ENCODE data around the gene SCFD2. TPM values are rescaled to one million over a fixed set of nuclear protein-coding genes. Genes with fewer than 3 reads are reported as not detected.
A peak's percentile ranks its signal among the peaks of the same experiment; 100 is the strongest.
"Not testable (repeated sequence)": the region's sequence is repeated elsewhere in the genome, so short reads cannot be mapped to it uniquely, and the experiment has no call there.

Gene SCFD2
- total RNA-seq, 1 experiment from 2014 or later = 18.3 TPM

- DNase-seq (ENCODE audit: low read depth) = peak; percentile 79
These were observed 176.8 kb downstream of the SCFD2 start for GRCh38 chr4:53189011-53189410.

- DNase-seq (ENCODE audit: low read depth) = peak; percentile 18
These were observed 179.0 kb downstream of the SCFD2 start for GRCh38 chr4:53186714-53187358.

GRCh38 chr4:53185869-53186585 is 179.8 kb downstream of the SCFD2 start:
- no peak for DNase-seq (ENCODE audit: low read depth)

- DNase-seq (ENCODE audit: low read depth) = no peak
These were observed 182.1 kb downstream of the SCFD2 start for GRCh38 chr4:53183754-53184153.

- not testable (repeated sequence) for DNase-seq (ENCODE audit: low read depth)
These were observed 188.1 kb downstream of the SCFD2 start for GRCh38 chr4:53177751-53178150.

GRCh38 chr4:53175640-53176039 is 190.2 kb downstream of the SCFD2 start:
- DNase-seq (ENCODE audit: low read depth) = no peak

- no peak for DNase-seq (ENCODE audit: low read depth)
These were observed 191.0 kb downstream of the SCFD2 start for GRCh38 chr4:53174823-53175222.

- no peak for DNase-seq (ENCODE audit: low read depth)
These were observed 192.3 kb downstream of the SCFD2 start for GRCh38 chr4:53173576-53173975.

- no peak for DNase-seq (ENCODE audit: low read depth)
These were observed 194.1 kb downstream of the SCFD2 start for GRCh38 chr4:53171797-53172196.

GRCh38 chr4:53169695-53170617 is 195.9 kb downstream of the SCFD2 start:
- DNase-seq (ENCODE audit: low read depth) = no peak

- no peak for DNase-seq (ENCODE audit: low read depth)
These were observed 197.6 kb downstream of the SCFD2 start for GRCh38 chr4:53168228-53168627.

- no peak for DNase-seq (ENCODE audit: low read depth)
These were observed 202.9 kb downstream of the SCFD2 start for GRCh38 chr4:53162969-53163368.

GRCh38 chr4:53161787-53162433 is 204.0 kb downstream of the SCFD2 start:
- no peak for DNase-seq (ENCODE audit: low read depth)

- no peak for DNase-seq (ENCODE audit: low read depth)
These were observed 204.6 kb downstream of the SCFD2 start for GRCh38 chr4:53161051-53161786.

- DNase-seq (ENCODE audit: low read depth) = no peak
These were observed 209.0 kb downstream of the SCFD2 start for GRCh38 chr4:53156896-53157295.

- DNase-seq (ENCODE audit: low read depth) = no peak
These were observed 213.4 kb downstream of the SCFD2 start for GRCh38 chr4:53152467-53152866.

GRCh38 chr4:53151489-53151788 is 214.4 kb downstream of the SCFD2 start:
- no peak for DNase-seq (ENCODE audit: low read depth)

GRCh38 chr4:53150631-53151488 is 215.0 kb downstream of the SCFD2 start:
- DNase-seq (ENCODE audit: low read depth) = peak; percentile 6

- no peak for DNase-seq (ENCODE audit: low read depth)
These were observed 218.2 kb downstream of the SCFD2 start for GRCh38 chr4:53147711-53148110.

GRCh38 chr4:53147197-53147596 is 218.7 kb downstream of the SCFD2 start:
- DNase-seq (ENCODE audit: low read depth) = no peak
